Erythroblast (primary cell): ENCODE measurements around the gene STK39.

ENCODE experiments used
- GATA1 ChIP-seq: IDR thresholded peaks from 2 replicates; pipeline ENCODE4 v1.6.1; 2011; ENCODE audit warnings: low read depth, mild to moderate bottlenecking, control low read depth, low read length, moderate library complexity
- POLR2A ChIP-seq: IDR thresholded peaks from 2 replicates; pipeline ENCODE4 v1.6.1; 2011; ENCODE audit warnings: mild to moderate bottlenecking, low read length

- no peak for TF ChIP-seq GATA1
- TF ChIP-seq POLR2A, result no peak
These were observed 62.5 kb downstream of the STK39 start for GRCh38 chr2:168184681-168185513.
